Panc1 (cell line): ENCODE data around the gene MET. TPM values are rescaled to one million over a fixed set of nuclear protein-coding genes. Genes with fewer than 3 reads are reported as not detected.

Source experiments
- ATAC-seq: fragments of 200-7000 bp; cut with Tn5 transposase; 2 replicates; pipeline ENCODE4 v1.9.1; 2020; ENCODE audit warnings: mild to moderate bottlenecking, moderate library complexity
- BruUV-seq: library from RNA; stranded (reverse); fragments of 400-500 nt; replicated peaks from 2 replicates; lab custom pipeline; 2021; lab: Mats Ljungman, UMichigan
- CTCF ChIA-PET: fragments of 300-600 bp; sonication (Branson Sonifier 250); formaldehyde crosslinking; loops from one replicate; lab custom pipeline; 2022; ENCODE audit warnings: antibody characterized with exemption; lab: Charles Lee
- POLR2A ChIA-PET: fragments of 300-600 bp; sonication (Branson Sonifier 250); formaldehyde crosslinking; loops from one replicate; lab custom pipeline; 2022; ENCODE audit warnings: antibody characterized with exemption; lab: Charles Lee
- DNase-seq: peaks from one replicate; pipeline ENCODE4 v3.0.0-alpha.2; 2010; ENCODE audit warnings: low read depth, low spot score
- H3K27ac ChIP-seq: 2 replicates; pipeline ENCODE4 v1.5.1; 2011; ENCODE audit warnings: mild to moderate bottlenecking, low read length, inconsistent platforms
- H3K27me3 ChIP-seq: fragments of 200-500 bp; sonication (Bioruptor generic); 2 replicates; pipeline ENCODE4 v1.6.0; 2014; ENCODE audit warnings: low read length, inconsistent platforms; ENCODE audit not compliant: control insufficient read depth, insufficient read depth
- H3K36me3 ChIP-seq: fragments of 200-500 bp; sonication (Bioruptor generic); 2 replicates; pipeline ENCODE4 v1.5.1; 2014; ENCODE audit warnings: inconsistent platforms, mild to moderate bottlenecking, low read length, moderate library complexity; ENCODE audit not compliant: control insufficient read depth, insufficient read depth
- H3K4me1 ChIP-seq: 2 replicates; pipeline ENCODE4 v1.5.1; 2011; ENCODE audit warnings: inconsistent platforms, mild to moderate bottlenecking, low read length, moderate library complexity; ENCODE audit not compliant: control insufficient read depth, insufficient read depth
- H3K4me3 ChIP-seq, 2 experiments: 2 replicates each; pipeline ENCODE4 v1.5.1; 2011 to 2012; ENCODE audit warnings: low read depth in 2 of 2, low read length in 2 of 2, mild to moderate bottlenecking in 2 of 2, inconsistent platforms in 1 of 2, moderate library complexity in 1 of 2
- H3K9me3 ChIP-seq: fragments of 200-500 bp; sonication (Bioruptor generic); 2 replicates; pipeline ENCODE4 v1.5.1; 2014; ENCODE audit warnings: low read depth, mild to moderate bottlenecking, inconsistent platforms, low read length, moderate library complexity; ENCODE audit not compliant: control insufficient read depth, insufficient read depth
- CTCF ChIP-seq: fragments of 450-650 bp; IDR thresholded peaks from 2 replicates; pipeline ENCODE4 v1.5.1; 2017; ENCODE audit warnings: mild to moderate bottlenecking
- POLR2AphosphoS5 ChIP-seq: IDR thresholded peaks from 2 replicates; pipeline ENCODE4 v1.6.1; 2012; ENCODE audit warnings: mild to moderate bottlenecking, low read depth, low read length, moderate library complexity
- REST ChIP-seq, 2 experiments: IDR thresholded peaks; 2 replicates each; pipeline ENCODE4 v1.6.1; 2011 to 2012; ENCODE audit warnings: low read depth in 2 of 2, control low read depth in 1 of 2, low read length in 1 of 2, mild to moderate bottlenecking in 1 of 2, moderate library complexity in 1 of 2; ENCODE audit not compliant: insufficient read depth in 1 of 2
- SIN3A ChIP-seq: IDR thresholded peaks from 2 replicates; pipeline ENCODE4 v1.6.1; 2012; ENCODE audit warnings: low read depth, mild to moderate bottlenecking, low read length, moderate library complexity, borderline replicate concordance; ENCODE audit not compliant: insufficient read depth
- TCF7L2 ChIP-seq: IDR thresholded peaks from 2 replicates; pipeline ENCODE4 v1.6.1; 2011; ENCODE audit warnings: mild to moderate bottlenecking, low read depth, low read length, inconsistent platforms
- in situ Hi-C: cut with HindIII; loops from 2 replicates; pipeline ENCODE4 v1.10.0; 2016; ENCODE audit warnings: low sequenced_read_pairs, low pct_unique_long_range_greater_than_20kb
- intact Hi-C: fragments of 100-400 bp; cut with micrococcal nuclease; formaldehyde crosslinking; loops from one replicate; pipeline ENCODE4 v1.10.0; 2022; ENCODE audit not compliant: unreplicated experiment
- total RNA-seq: library from RNA; stranded (reverse); gene quantifications from one replicate; pipeline ENCODE4 v1.2.1, GENCODE V29; 2021; ENCODE audit not compliant: unreplicated experiment

MET gene
- total RNA-seq, 1 experiment from 2014 or later, result 103 TPM

GRCh38 chr7:116779216-116779615, 107.2 kb downstream of the MET start:
- peaks cover 20% of the 10 kb centered on the region for H3K4me1 ChIP-seq
- in situ Hi-C loops, result no loop called here

GRCh38 chr7:116779931-116780330, 107.9 kb downstream of the MET start:
- Histone ChIP-seq H3K36me3 (peaks cover 27% of the 10 kb centered on the region), H3K4me3 (no peak overlapping the region), H3K27ac (no peak overlapping the region), H3K4me1 (peaks cover 20% of the 10 kb centered on the region), H3K9me3 (no peaks in the 10 kb centered on the region), H3K27me3 (no peaks in the 10 kb centered on the region)
- in situ Hi-C loops, result no loop called here
- CTCF ChIA-PET, result no interaction called here
- POLR2A ChIA-PET, result no interaction called here
- ATAC-seq (no peak), DNase-seq (no peak)
- TF ChIP-seq POLR2AphosphoS5, result no peak
- no peak for TF ChIP-seq SIN3A
- no peak for TF ChIP-seq TCF7L2
- no peak for TF ChIP-seq CTCF
- TF ChIP-seq REST (IDR thresholded peaks at IDR 0.05; ENCODE audit: insufficient read depth in 1 of 2, low read depth in 2 of 2, low read length in 1 of 2), result no peak
- intact Hi-C loops, result no loop called here
- BruUV-seq, result no TSS peak

More at GRCh38 chr7:116779216-116779615, 107.2 kb downstream of the MET start:
- no peak for TF ChIP-seq SIN3A
- TF ChIP-seq POLR2AphosphoS5, result no peak
- TF ChIP-seq REST (IDR thresholded peaks at IDR 0.05; ENCODE audit: insufficient read depth in 1 of 2, low read depth in 2 of 2, low read length in 1 of 2), result no peak
- no peak for TF ChIP-seq TCF7L2
- Histone ChIP-seq H3K9me3 (no peaks in the 10 kb centered on the region), H3K4me3 (no peak overlapping the region), H3K36me3 (peaks cover 31% of the 10 kb centered on the region), H3K27me3 (no peaks in the 10 kb centered on the region), H3K27ac (no peak overlapping the region)
- ATAC-seq (no peak), DNase-seq (no peak)
- ChIA-PET CTCF (no interaction called here), POLR2A (no interaction called here)
- BruUV-seq, result no TSS peak
- intact Hi-C loops, result no loop called here
